Measurements from ENCODE around the gene TNFSF8.

TNFSF8 gene

DNA sequence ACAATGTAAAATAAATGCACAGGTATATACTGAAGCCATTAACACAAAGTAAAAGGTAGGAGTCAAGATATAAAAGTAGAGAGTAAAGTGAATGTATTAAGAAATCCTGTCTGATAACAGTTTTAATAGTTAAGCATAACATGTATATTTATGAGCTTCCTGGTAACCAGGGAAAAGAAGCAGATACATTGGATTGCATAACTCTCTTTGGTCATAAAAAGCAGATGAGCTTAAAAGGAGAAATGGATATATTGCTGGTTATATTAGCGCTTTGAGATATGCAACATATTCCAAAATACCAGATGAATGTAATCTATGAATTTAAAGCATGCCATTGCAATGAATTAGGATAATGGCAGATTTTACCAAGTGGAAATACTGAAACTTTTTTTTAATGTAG, 6.2 kb upstream of the TNFSF8 start:
- no peak for DNase-seq (ENCODE audit: low spot score)

- no peak for DNase-seq (ENCODE audit: low spot score)
Measured at GRCh38 chr9:114935119-114935518, 4.7 kb upstream of the TNFSF8 start.

DNA sequence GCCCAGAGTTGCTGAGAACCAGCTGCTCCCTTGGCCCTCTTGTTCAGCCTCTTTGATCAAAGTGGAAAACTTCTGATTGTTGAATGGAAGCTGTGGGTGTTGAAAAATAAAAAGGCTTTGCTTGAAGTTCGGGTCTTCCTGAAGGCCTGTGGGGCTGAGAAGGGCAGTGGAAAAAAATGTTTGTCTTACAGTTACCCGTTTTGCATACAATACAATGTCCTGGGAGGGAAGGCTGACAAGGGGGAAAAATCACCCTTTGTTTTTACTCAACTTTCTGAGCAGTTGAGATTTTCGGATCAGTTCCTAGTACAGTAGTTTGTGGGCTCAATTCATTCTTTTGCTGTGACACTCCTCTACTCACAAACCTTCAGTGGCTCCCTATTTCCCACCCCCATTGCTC, 2.1 kb upstream of the TNFSF8 start:
- DNase-seq (ENCODE audit: low spot score) = no peak

DNA sequence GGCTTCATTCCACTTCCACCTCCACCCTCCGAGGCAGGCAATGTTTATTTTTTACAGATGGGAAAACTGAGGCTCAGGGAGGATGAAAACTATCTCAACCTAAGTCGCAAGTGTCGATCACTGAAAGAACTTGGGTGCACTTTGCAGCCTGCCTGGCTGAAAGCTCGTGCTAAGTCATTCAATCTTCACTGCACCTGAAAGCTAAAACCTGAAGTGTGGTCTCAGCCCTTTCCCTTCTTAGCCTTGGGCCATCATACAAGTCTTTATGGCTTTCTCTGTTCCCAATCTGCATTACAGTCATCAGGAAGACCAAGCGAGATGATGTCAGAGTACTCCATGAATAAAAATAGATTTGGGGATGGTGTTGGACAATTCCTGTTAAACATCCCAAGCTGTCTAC, 1.0 kb upstream of the TNFSF8 start:
- DNase-seq (ENCODE audit: low spot score) = no peak

DNA sequence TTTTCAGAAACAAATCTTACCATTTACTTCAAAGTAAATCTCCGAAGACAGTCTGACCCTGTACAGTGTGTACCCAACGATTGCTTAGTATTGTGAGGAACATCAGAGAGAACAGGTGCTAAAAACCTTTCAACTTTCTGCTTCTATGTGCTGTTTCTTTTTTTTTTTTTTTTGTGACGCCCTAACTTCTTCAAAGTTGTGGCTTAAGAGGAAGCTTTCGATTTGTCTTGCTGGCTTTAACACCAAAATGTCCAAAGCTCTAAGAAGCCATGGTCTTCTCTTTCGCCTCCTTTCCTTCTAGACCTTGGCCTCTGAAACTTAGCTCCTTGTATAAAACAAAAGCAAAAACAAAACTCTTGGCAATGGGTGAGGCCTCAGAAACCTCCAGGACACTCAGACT, 1.2 kb downstream of the TNFSF8 start:
- no peak for DNase-seq (ENCODE audit: low spot score)

DNA sequence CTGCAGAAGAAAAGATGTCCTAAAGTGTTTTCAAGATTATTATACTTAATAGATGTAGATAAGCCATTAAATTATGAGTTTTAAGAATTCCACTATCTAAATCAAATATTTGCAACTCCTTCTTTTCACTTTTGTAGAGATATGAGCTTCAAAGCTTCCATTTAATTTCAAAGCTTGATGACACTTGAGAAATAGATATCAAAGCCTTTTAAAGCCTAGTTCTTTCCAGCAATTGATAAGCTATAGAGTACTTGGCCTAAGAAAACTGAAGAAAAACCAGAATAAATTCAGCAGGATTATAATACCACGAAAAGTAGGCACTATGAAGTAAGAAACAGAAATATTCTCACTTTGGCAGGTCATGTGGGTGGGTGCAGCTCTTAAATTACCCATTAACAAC, 1.7 kb downstream of the TNFSF8 start:
- DNase-seq (ENCODE audit: low spot score) = no peak

GRCh38 chr9:114928136-114928535, 2.3 kb downstream of the TNFSF8 start:
- no peak for DNase-seq (ENCODE audit: low spot score)

DNA sequence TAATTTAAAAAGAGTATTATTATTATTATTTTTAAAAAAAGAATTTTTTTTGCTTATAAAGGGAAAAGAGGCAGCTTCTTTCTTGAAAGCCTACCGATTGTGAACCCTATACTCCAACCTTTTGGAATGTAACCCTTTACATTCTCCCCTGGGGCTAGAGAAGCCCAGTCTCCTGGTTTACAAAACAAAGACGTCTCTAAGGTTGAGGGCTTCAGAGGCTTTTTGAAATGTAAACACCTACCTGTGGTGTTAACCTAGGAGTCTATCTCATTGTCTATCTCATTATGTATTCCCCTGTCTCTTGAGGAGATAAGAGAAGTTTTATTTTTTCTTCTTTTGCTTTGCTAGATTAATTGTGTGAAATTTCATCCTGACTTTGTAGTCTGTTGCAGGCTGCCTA, 4.7 kb downstream of the TNFSF8 start:
- no peak for DNase-seq (ENCODE audit: low spot score)

DNA sequence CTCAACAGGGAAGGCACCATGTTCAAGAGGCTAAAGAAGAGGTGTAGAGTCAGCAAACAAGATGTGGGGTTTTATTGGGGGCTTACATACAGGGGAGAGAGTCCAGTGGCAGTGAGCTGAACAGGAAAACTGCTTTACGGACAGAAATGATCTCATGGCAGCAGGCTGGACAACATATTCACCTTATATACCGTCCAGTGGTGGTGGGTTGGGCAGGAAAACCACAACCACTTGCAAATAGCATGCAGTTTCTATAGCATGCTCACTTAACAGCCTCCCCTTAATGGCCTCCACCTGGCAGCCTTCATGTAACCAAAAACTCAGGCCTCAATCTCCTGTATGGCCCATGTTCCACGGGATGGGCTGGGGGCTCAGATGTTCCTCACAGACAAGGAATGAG, 5.4 kb downstream of the TNFSF8 start:
- no peak for DNase-seq (ENCODE audit: low spot score)

GRCh38 chr9:114924327-114924726, 6.1 kb downstream of the TNFSF8 start:
- no peak for DNase-seq (ENCODE audit: low spot score)

DNA sequence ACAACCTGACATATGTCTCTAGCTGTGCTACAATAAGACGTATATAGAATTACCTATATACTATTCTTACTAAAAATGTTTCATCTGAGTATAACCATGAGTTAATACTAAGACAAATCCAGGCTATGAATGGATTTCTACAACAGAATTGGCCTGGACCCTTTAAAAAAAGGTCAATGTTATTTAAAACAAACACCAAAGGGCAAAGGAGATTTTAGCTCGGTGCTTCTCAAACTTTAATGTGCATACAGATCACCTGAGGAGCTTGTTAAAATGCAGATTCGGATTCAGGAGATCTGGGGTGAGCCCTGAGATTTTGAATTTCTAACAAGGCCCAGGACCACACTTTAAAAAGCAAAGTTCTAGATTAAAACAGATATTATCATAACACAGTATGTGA, 6.5 kb downstream of the TNFSF8 start:
- no peak for DNase-seq (ENCODE audit: low spot score)

DNA sequence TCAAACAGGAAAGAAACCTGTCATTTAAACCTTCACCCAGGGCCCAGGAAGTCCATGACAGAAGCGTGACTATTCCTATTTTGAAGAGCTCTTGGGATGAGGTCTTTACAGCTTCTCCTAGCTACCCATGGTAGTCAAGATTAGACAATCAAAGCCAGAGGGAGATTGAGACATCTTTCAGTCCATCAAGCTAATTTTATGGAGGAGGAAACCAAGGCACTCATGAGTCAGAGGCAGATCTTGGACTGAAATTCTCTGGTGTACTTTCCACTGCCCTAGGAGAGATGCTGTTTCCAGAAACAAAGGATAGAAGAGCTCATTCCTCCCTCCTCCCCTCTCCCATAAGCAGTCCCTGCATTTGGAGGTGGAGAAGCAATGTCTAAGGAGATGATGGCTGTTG, 9.2 kb downstream of the TNFSF8 start:
- DNase-seq (ENCODE audit: low spot score) = no peak

- no peak for DNase-seq (ENCODE audit: low spot score)
Measured at GRCh38 chr9:114919611-114920010, 10.8 kb downstream of the TNFSF8 start.

DNA sequence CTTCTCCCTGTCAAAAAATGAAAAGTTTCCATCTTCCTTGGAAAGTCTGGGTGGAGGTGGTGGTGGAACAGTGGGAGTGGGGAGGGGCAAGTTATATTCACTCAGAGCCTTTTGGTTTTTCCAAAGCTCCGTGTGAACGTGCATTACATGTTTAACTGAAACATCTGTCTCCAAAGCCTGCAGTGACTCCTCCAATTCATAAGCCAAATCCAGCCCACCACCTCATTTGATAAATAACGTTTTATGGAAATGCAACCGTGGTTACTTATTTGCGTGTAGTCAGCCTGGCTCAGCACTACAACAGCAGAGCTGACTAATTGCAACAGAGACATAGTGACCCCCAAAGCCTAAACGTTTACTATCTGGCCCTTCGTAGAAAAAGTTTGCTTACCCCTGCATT, 13.9 kb downstream of the TNFSF8 start:
- no peak for DNase-seq (ENCODE audit: low spot score)

DNA sequence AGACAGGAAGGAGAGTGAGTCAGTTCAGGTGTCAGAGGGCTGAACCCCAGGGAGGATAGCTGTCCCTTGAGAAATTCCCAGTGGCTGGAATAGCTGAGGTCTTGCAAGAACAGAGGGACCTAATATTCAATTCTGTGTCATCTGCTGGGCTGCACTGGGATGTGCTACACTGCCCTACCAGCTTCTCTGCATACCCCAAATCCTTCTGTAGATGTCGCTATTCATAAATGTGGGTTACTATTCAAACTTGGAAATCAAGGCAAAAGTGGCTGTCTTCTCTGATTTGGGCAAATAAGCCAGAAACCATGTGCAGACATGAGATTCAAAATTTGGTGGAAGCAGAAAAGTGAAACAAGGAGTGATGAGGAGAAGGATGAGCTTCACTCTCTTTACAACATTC, 16.3 kb downstream of the TNFSF8 start:
- no peak for DNase-seq (ENCODE audit: low spot score)

DNA sequence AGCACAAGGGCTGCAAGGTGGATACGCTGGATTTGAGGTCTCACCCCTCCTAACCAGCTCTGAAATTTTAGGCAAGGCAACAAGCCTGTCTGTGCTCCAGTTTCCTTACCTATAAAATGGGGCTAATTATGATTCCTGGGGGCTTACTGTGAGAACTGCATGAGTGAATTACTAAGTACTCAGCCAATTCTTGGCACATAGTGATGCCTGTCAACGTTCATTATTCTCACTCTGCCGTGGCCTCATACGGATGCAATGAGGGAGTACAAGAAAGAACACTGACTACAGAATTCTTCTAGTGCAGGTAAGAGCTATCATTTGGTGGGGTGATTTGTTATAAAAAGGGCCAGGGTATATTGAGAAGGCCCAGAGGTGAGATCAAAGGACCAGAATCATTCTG, 16.7 kb downstream of the TNFSF8 start:
- DNase-seq (ENCODE audit: low spot score) = no peak

DNA sequence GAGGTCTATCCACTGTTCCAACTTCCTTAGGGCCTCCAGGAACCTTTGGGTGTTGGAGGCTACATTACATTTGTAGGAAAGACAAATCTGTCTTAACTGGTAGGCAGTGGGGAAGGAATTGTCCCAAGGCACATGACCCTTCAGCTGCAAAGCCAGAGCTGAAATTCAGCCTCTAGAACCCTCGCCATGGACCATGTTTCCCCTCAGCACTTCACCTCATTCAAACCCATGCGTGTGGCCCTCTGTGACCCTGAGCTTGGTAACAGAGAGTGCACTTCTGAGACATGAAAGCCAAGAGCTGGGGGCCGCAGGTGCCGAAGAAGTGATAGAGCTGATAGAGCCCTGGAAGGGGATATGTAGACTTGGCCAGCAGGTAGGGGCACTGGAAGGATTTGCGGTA, 17.2 kb downstream of the TNFSF8 start:
- no peak for DNase-seq (ENCODE audit: low spot score)

GRCh38 chr9:114911167-114911821, 19.1 kb downstream of the TNFSF8 start:
- peak; percentile 73 for DNase-seq (ENCODE audit: low spot score)

- no peak for DNase-seq (ENCODE audit: low spot score)
Measured at GRCh38 chr9:114910541-114910940, 19.9 kb downstream of the TNFSF8 start.

DNA sequence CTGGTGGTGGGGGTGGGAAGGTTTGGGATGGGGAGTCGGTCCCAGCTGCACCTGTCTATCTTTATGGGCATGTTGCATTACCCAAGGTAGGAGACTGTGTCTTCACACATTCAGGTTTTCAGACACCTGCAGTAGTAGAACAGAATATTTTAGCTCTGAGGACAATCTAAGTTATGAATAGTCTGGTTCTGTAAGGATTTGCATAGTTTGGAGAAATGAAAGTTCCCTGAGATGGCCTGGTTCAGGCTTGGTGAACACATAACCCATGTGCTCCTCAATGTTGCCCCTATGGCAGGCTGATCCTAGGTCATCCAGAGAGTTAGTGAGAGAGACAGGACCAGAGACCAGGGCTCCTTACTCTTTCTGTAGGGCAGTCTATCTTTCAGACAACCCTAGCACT, 20.7 kb downstream of the TNFSF8 start:
- DNase-seq (ENCODE audit: low spot score) = no peak

DNA sequence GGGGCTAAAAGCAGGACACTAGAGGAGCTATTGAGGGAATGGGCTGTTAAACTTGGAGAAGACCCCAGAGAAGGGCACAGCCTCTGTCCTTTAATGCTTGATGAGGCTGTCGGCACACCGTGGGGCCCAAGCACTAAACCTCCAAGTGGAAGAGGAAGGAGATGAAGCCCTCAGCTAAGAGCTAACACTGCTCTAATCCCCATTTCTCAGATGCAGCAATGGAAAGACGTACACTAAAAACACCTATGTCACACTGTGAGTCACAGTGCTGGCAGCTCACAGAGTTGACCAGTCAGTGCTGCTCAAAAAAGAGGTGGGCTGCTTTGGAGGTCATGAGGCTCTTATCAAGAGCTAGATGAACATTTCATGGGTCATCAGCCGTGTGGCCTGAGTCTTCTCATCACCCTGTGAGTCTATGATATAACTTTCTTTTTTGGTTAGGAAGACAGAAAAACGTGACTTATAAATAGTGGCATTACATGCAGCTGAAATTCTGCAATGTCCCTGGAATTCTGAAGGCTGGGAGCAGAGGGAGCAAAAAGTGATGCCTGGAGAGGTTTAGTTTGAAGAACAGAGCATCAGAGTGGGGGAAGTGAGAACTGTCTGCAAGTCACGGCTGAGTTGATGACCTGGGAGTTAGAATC, 21.5 kb downstream of the TNFSF8 start:
- no peak for DNase-seq (ENCODE audit: low spot score)

DNA sequence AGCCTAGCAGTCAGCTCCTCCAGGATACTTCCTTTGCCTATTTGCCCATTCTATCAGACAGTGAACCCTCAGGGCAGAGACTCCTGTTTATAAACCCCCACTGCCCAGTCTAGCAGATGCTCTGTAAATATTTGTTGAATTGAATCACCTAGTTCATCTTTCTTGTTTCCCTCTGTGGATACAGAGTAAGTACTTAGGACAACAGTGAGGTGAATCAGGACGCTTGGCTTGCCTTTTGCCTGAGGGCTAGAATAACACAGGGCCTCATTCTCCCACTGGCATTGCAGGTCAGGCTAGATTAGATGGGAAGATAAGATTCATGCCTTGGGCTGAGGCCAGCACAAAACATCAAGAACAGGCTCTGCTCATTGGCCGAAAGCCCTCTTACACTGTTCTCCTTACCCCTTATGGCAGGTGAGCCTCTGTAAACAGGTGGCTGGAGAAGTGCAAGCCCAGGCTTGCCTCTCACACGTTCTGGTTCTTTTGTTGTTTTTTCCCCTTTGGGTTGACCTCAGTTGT, 22.2 kb downstream of the TNFSF8 start:
- DNase-seq (ENCODE audit: low spot score) = peak; percentile 50

- DNase-seq (ENCODE audit: low spot score) = peak; percentile 51
Measured at GRCh38 chr9:114906922-114907571, 23.3 kb downstream of the TNFSF8 start.

All from AG08395 (cell line).